Muscle of leg (tissue), 11 donors: ENCODE data around the gene KCNK17. TPM values are rescaled to one million over a fixed set of nuclear protein-coding genes. Genes with fewer than 3 reads are reported as not detected.

Experiments
- DNase-seq: peaks from one replicate; pipeline ENCODE4 v3.0.0; 2013
- H3K27ac ChIP-seq: one replicate; pipeline ENCODE4 v1.5.1; 2013; ENCODE audit warnings: mild to moderate bottlenecking, low read length, control low read depth
- H3K27me3 ChIP-seq: one replicate; pipeline ENCODE4 v1.6.1; 2013; ENCODE audit warnings: low read length; ENCODE audit not compliant: control insufficient read depth, insufficient read depth
- H3K36me3 ChIP-seq: one replicate; pipeline ENCODE4 v1.6.1; 2013; ENCODE audit warnings: low read length; ENCODE audit not compliant: control insufficient read depth, insufficient read depth
- H3K4me1 ChIP-seq: one replicate; pipeline ENCODE4 v1.6.1; 2013; ENCODE audit warnings: low read length; ENCODE audit not compliant: control insufficient read depth, insufficient read depth
- H3K4me3 ChIP-seq: one replicate; pipeline ENCODE4 v1.5.1; 2013; ENCODE audit warnings: low read length, control low read depth
- H3K9me3 ChIP-seq: replicated peaks from 2 replicates; pipeline ENCODE4 v1.6.1; 2013; ENCODE audit warnings: low read depth, low read length; ENCODE audit not compliant: control insufficient read depth
- WGBS: methylation state at CpG from one replicate; pipeline ENCODE4 v1.1.5; 2013; ENCODE audit warnings: missing lambda C conversion rate; ENCODE audit not compliant: insufficient coverage; 5-methylcytosine and 5-hydroxymethylcytosine counted together
- polyA plus RNA-seq, 8 donors: library from polyadenylated mRNA; unstranded; fragments of 120-200 nt; gene quantifications; one replicate each; pipeline versions ENCODE4 v1.2.1 to v1.2.3, GENCODE V29; 2013; ENCODE audit warnings: inconsistent platforms in 1 of 8, low replicate concordance in 1 of 8; ENCODE audit not compliant: insufficient read length in 8 of 8, insufficient read depth in 1 of 8
- total RNA-seq: library from RNA; stranded (reverse); fragments of 120-200 nt; gene quantifications from one replicate; pipeline ENCODE4 v1.2.4, GENCODE V29; 2013

KCNK17 gene
- total and polyA plus RNA-seq, 9 donors, result 0.08 to 1.3 (median 0.44) TPM; not detected in 4

- no peaks in the 10 kb centered on the region for H3K9me3 ChIP-seq
- H3K27me3 ChIP-seq, result peaks cover 34% of the 10 kb centered on the region
- 69% methylated on average over 8 of the region's 13 CpGs for WGBS
- DNase-seq, result no peak
- H3K36me3 ChIP-seq, result no peaks in the 10 kb centered on the region
- no peaks in the 10 kb centered on the region for H3K4me1 ChIP-seq
- no peak overlapping the region for H3K27ac ChIP-seq
- H3K4me3 ChIP-seq, result no peak overlapping the region
Observed at GRCh38 chr6:39319621-39320362, 5.6 kb upstream of the KCNK17 start.

GRCh38 chr6:39317256-39317655, 3.0 kb upstream of the KCNK17 start:
- Histone ChIP-seq H3K9me3 (no peaks in the 10 kb centered on the region), H3K4me3 (no peak overlapping the region), H3K27me3 (peaks cover 59% of the 10 kb centered on the region), H3K4me1 (peaks cover 13% of the 10 kb centered on the region), H3K36me3 (no peaks in the 10 kb centered on the region), H3K27ac (no peak overlapping the region)
- 87% methylated on average over 3 of the region's 3 CpGs for WGBS
- no peak for DNase-seq

GRCh38 chr6:39313526-39314272, 520 bp downstream of the KCNK17 start:
- H3K9me3 ChIP-seq, result no peaks in the 10 kb centered on the region
- H3K27ac ChIP-seq, result no peak overlapping the region
- H3K36me3 ChIP-seq, result no peaks in the 10 kb centered on the region
- H3K4me1 ChIP-seq, result peaks cover 13% of the 10 kb centered on the region
- WGBS, result under 1% methylated on average over 80 of the region's 80 CpGs
- peaks cover 67% of the 10 kb centered on the region for H3K27me3 ChIP-seq
- no peak for DNase-seq
- peak overlapping the region; percentile 19 for H3K4me3 ChIP-seq

GRCh38 chr6:39312912-39313525, 1.2 kb downstream of the KCNK17 start:
- 25% methylated on average over 36 of the region's 45 CpGs for WGBS
- H3K27me3 ChIP-seq, result peaks cover 67% of the 10 kb centered on the region
- H3K4me3 ChIP-seq, result peak overlapping the region; percentile 19
- no peaks in the 10 kb centered on the region for H3K9me3 ChIP-seq
- H3K27ac ChIP-seq, result no peak overlapping the region
- DNase-seq, result peak; percentile 61
- H3K36me3 ChIP-seq, result no peaks in the 10 kb centered on the region
- peaks cover 13% of the 10 kb centered on the region for H3K4me1 ChIP-seq

GRCh38 chr6:39310542-39310941, 3.7 kb downstream of the KCNK17 start:
- H3K27me3 ChIP-seq, result peaks cover 49% of the 10 kb centered on the region
- no peak overlapping the region for H3K4me3 ChIP-seq
- H3K27ac ChIP-seq, result no peak overlapping the region
- H3K9me3 ChIP-seq, result no peaks in the 10 kb centered on the region
- 22% methylated on average over 1 of the region's 4 CpGs for WGBS
- DNase-seq, result no peak
- H3K4me1 ChIP-seq, result peaks cover 13% of the 10 kb centered on the region
- no peaks in the 10 kb centered on the region for H3K36me3 ChIP-seq

GRCh38 chr6:39309942-39310531, 4.2 kb downstream of the KCNK17 start:
- Histone ChIP-seq H3K4me3 (no peak overlapping the region), H3K27me3 (peaks cover 44% of the 10 kb centered on the region), H3K27ac (no peak overlapping the region), H3K9me3 (no peaks in the 10 kb centered on the region), H3K4me1 (peaks cover 13% of the 10 kb centered on the region), H3K36me3 (no peaks in the 10 kb centered on the region)
- WGBS, result 46% methylated on average over 3 of the region's 7 CpGs
- DNase-seq, result peak; percentile 56

GRCh38 chr6:39307462-39307861, 6.8 kb downstream of the KCNK17 start:
- H3K27me3 ChIP-seq, result peaks cover 21% of the 10 kb centered on the region
- H3K36me3 ChIP-seq, result no peaks in the 10 kb centered on the region
- H3K4me1 ChIP-seq, result peaks cover 4% of the 10 kb centered on the region
- H3K27ac ChIP-seq, result no peak overlapping the region
- DNase-seq, result no peak
- 84% methylated on average over 3 of the region's 3 CpGs for WGBS
- H3K4me3 ChIP-seq, result no peak overlapping the region
- H3K9me3 ChIP-seq, result no peaks in the 10 kb centered on the region

- no peaks in the 10 kb centered on the region for H3K9me3 ChIP-seq
- no peaks in the 10 kb centered on the region for H3K36me3 ChIP-seq
- H3K27ac ChIP-seq, result no peak overlapping the region
- H3K4me3 ChIP-seq, result no peak overlapping the region
- peaks cover 5% of the 10 kb centered on the region for H3K27me3 ChIP-seq
- H3K4me1 ChIP-seq, result peaks cover 6% of the 10 kb centered on the region
- no peak for DNase-seq
Observed at GRCh38 chr6:39304951-39305350, 9.3 kb downstream of the KCNK17 start.

- WGBS, result 83% methylated on average over 29 of the region's 30 CpGs
- Histone ChIP-seq H3K9me3 (no peaks in the 10 kb centered on the region), H3K27me3 (peaks cover 6% of the 10 kb centered on the region), H3K27ac (no peak overlapping the region), H3K36me3 (no peaks in the 10 kb centered on the region), H3K4me3 (no peak overlapping the region), H3K4me1 (peaks cover 6% of the 10 kb centered on the region)
- DNase-seq, result no peak
Observed at GRCh38 chr6:39303425-39304153, 10.6 kb downstream of the KCNK17 start.
